Neural crest cell (in vitro differentiated cells): ENCODE measurements around the gene CCL21. TPM values are rescaled to one million over a fixed set of nuclear protein-coding genes. Genes with fewer than 3 reads are reported as not detected.
"Not testable (repeated sequence)": the region's sequence is repeated elsewhere in the genome, so short reads cannot be mapped to it uniquely, and the experiment has no call there.

Experiments
- DNase-seq: peaks from one replicate; pipeline ENCODE4 v3.0.0; 2021; ENCODE audit warnings: low read depth, mixed read lengths, low spot score
- H3K27ac Mint-ChIP-seq: one replicate; pipeline ENCODE4 v1.8.0; 2021; ENCODE audit warnings: mild to moderate bottlenecking, mixed read lengths; ENCODE audit not compliant: unreplicated experiment
- H3K27me3 Mint-ChIP-seq: 2 replicates; pipeline ENCODE4 v1.8.0; 2021; ENCODE audit warnings: low read depth, mild to moderate bottlenecking, mixed read lengths
- H3K36me3 Mint-ChIP-seq: 2 replicates; pipeline ENCODE4 v1.8.0; 2021; ENCODE audit warnings: low read depth, mild to moderate bottlenecking, mixed read lengths
- H3K4me1 Mint-ChIP-seq: 2 replicates; pipeline ENCODE4 v1.8.0; 2021; ENCODE audit warnings: mixed read lengths
- H3K4me3 Mint-ChIP-seq: one replicate; pipeline ENCODE4 v1.8.0; 2021; ENCODE audit warnings: mild to moderate bottlenecking, mixed read lengths
- H3K9me3 Mint-ChIP-seq: 2 replicates; pipeline ENCODE4 v1.8.0; 2021; ENCODE audit warnings: mixed read lengths
- CTCF ChIP-seq: fragments of 200-600 bp; sonication (generic); conservative IDR thresholded peaks from 2 replicates; pipeline ENCODE4 v1.5.0; 2021; ENCODE audit warnings: antibody characterized with exemption, mild to moderate bottlenecking
- long read RNA-seq: library from polyadenylated mRNA; unstranded; transcript quantifications from one replicate; pipeline ENCODE4 v2.0.0, GENCODE V29; 2020
- total RNA-seq: library from RNA; stranded (reverse); gene quantifications from 2 replicates; pipeline ENCODE4 v1.2.1, GENCODE V29; 2021

CCL21 gene, protein sequence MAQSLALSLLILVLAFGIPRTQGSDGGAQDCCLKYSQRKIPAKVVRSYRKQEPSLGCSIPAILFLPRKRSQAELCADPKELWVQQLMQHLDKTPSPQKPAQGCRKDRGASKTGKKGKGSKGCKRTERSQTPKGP
- total RNA-seq = not detected in 2 replicates
- long read RNA-seq = 0 reads

- H3K27me3 Mint-ChIP-seq = peaks cover 10% of the 10 kb centered on the region
- H3K4me3 Mint-ChIP-seq = no peak within 1 kb of the TSS
- TF ChIP-seq CTCF = no peak
- H3K36me3 Mint-ChIP-seq = no peaks in the 10 kb centered on the region
- H3K27ac Mint-ChIP-seq = no peak within 1 kb of the TSS
- peaks cover 9% of the 10 kb centered on the region for H3K4me1 Mint-ChIP-seq
- H3K9me3 Mint-ChIP-seq = no peaks in the 10 kb centered on the region
- no peak for DNase-seq
Observed at GRCh38 chr9:34710023-34710422, at the start of gene CCL21. CCL21 (minus strand) TSS chr9:34710136; CDS start chr9:34710066, 70 bp downstream.

DNA sequence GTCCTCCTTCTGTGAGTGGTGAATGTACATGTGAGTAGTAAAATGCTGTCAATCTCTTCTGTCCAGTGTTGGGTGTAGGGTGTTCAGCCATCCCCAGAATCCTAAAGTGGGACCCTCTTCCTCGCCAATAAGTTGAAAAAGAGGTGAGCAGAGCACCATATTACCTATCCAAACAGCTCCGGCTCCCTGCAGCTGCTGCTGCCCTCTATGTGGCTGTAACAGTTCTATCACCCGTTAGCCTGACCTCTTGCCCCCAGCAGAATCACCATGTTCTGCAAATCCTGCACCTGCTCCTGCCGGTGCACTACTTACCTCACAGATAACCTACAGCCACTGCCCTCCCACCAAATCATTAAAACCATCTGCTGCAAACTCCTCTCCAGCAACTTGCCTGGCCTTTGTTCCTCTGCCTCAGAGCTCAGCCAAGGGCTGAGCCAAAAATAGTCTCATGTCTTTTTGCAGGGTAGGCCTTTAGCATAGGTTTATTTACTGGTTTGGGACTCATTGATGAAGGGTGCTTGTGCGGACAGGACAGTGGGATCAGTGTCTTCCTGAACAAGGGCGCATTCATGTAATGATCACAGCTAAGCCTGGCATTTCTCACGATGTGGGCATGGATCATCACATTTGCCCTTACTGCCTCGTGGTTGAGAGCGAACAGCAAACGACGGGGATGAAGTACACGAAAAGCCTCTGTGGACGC is 49.6 kb upstream of the CCL21 start:
- H3K36me3 Mint-ChIP-seq = no peaks in the 10 kb centered on the region
- H3K27ac Mint-ChIP-seq = no peak overlapping the region
- H3K4me3 Mint-ChIP-seq = no peak overlapping the region
- no peak for DNase-seq
- no peaks in the 10 kb centered on the region for H3K9me3 Mint-ChIP-seq
- TF ChIP-seq CTCF = no peak
- peaks cover 32% of the 10 kb centered on the region for H3K27me3 Mint-ChIP-seq
- H3K4me1 Mint-ChIP-seq = peaks cover 11% of the 10 kb centered on the region

DNA sequence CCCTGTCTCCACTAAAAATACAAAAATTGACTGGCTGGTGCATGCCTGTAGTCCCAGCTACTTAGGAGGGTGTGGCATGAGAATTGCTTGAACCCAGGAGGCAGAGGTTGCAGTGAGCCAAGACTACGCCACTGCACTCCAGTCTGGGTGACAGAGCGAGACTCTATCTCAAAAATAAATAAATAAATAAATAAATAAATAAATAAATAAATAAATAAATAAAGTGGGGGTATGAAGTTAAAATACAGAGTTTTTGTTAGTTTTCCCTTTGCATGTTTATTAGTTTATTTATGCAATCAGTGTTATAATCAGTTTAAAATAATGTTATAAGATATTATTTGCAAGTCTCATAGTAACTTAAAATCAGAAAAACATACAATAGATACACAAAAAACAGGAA is 40.4 kb upstream of the CCL21 start:
- not testable (repeated sequence) for H3K4me1 Mint-ChIP-seq, DNase-seq, H3K27ac Mint-ChIP-seq, H3K9me3 Mint-ChIP-seq, H3K36me3 Mint-ChIP-seq, H3K4me3 Mint-ChIP-seq
- peaks cover 59% of the 10 kb centered on the region for H3K27me3 Mint-ChIP-seq

DNA sequence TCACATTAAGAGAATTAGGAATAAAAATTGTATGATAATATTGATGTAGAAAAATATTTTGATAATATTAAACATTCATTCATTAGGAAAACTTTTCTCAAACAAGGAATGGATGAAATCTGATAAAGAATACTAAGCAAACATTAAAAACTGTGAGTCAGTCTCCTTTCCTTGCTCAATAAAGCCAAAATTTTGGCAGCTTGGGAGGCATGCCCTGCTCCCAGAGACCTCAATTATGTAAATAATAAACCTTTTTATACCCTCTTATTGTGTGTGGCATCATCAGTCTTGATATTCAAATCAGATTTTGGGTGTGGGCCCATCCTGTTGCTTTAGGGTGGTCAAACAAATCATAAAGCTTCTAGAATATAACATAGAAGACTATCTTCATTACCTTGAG is 36.6 kb upstream of the CCL21 start:
- no peaks in the 10 kb centered on the region for H3K4me1 Mint-ChIP-seq
- DNase-seq = no peak
- H3K4me3 Mint-ChIP-seq = no peak overlapping the region
- H3K9me3 Mint-ChIP-seq = peaks cover 3% of the 10 kb centered on the region
- no peak overlapping the region for H3K27ac Mint-ChIP-seq
- no peak for TF ChIP-seq CTCF
- peaks cover 28% of the 10 kb centered on the region for H3K27me3 Mint-ChIP-seq
- H3K36me3 Mint-ChIP-seq = no peaks in the 10 kb centered on the region

GRCh38 chr9:34744295-34745221 is 34.6 kb upstream of the CCL21 start:
- DNase-seq = no peak
- peaks cover 3% of the 10 kb centered on the region for H3K9me3 Mint-ChIP-seq
- H3K27ac Mint-ChIP-seq = no peak overlapping the region
- peaks cover 11% of the 10 kb centered on the region for H3K27me3 Mint-ChIP-seq
- H3K4me3 Mint-ChIP-seq = no peak overlapping the region
- TF ChIP-seq CTCF = no peak
- H3K4me1 Mint-ChIP-seq = no peaks in the 10 kb centered on the region
- H3K36me3 Mint-ChIP-seq = no peaks in the 10 kb centered on the region
